Rectal smooth muscle tissue (tissue), 1 donor: ENCODE results near the gene PPIF.

Experiments
- H3K27ac ChIP-seq: one replicate; pipeline ENCODE4 v1.7.0; 2013; ENCODE audit warnings: low read depth, low read length, inconsistent platforms
- H3K27me3 ChIP-seq: one replicate; pipeline ENCODE4 v1.7.0; 2013; ENCODE audit warnings: low read length; ENCODE audit not compliant: control insufficient read depth, insufficient read depth
- H3K36me3 ChIP-seq: one replicate; pipeline ENCODE4 v1.7.0; 2013; ENCODE audit warnings: low read length; ENCODE audit not compliant: control insufficient read depth, insufficient read depth
- H3K4me1 ChIP-seq: one replicate; pipeline ENCODE4 v1.7.0; 2013; ENCODE audit warnings: low read length; ENCODE audit not compliant: control insufficient read depth, insufficient read depth
- H3K4me3 ChIP-seq: one replicate; pipeline ENCODE4 v1.7.0; 2013; ENCODE audit warnings: low read length
- H3K9ac ChIP-seq: one replicate; pipeline ENCODE4 v1.7.0; 2013; ENCODE audit warnings: low read length

PPIF gene

DNA sequence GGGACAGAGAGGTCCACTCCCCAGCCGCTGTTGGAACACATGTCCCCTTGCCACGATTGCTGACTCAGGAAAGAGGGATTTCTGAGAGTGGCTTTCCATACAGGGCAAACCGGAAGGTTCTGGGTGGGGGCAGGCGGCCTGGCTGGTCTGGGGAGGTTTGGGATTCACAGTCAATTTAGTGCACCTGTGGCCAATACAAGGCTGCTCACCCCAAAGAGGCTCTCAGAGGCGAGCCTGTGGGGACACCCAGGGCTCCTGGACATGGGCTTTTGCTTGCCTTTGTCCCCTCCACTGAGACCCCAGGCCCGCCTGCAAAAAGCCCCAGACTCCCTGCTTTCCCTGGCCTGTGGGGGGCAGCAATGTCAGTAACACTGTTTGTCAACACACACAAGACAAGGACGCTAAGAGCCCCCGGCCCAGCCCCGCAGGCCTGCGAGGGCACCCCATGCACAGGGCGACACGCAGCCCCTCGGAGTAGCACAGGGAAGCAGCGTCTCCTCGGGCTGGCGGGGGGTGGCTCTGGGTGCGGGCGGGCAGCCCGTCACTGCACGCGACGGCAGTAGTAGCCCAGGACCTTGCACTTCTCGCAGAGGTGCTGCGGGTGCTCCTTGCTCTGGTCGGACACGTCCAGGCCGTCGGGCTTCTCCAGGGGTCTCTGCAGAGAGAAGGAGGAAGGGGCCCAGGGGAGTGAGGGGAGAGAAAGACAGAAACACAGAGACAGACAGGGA is 38.7 kb downstream of the PPIF start:
- Histone ChIP-seq H3K4me3 (no peak overlapping the region), H3K27me3 (no peaks in the 10 kb centered on the region), H3K36me3 (peaks cover 5% of the 10 kb centered on the region), H3K9ac (no peak overlapping the region), H3K27ac (peak overlapping the region; percentile 90), H3K4me1 (peaks cover 41% of the 10 kb centered on the region)

DNA sequence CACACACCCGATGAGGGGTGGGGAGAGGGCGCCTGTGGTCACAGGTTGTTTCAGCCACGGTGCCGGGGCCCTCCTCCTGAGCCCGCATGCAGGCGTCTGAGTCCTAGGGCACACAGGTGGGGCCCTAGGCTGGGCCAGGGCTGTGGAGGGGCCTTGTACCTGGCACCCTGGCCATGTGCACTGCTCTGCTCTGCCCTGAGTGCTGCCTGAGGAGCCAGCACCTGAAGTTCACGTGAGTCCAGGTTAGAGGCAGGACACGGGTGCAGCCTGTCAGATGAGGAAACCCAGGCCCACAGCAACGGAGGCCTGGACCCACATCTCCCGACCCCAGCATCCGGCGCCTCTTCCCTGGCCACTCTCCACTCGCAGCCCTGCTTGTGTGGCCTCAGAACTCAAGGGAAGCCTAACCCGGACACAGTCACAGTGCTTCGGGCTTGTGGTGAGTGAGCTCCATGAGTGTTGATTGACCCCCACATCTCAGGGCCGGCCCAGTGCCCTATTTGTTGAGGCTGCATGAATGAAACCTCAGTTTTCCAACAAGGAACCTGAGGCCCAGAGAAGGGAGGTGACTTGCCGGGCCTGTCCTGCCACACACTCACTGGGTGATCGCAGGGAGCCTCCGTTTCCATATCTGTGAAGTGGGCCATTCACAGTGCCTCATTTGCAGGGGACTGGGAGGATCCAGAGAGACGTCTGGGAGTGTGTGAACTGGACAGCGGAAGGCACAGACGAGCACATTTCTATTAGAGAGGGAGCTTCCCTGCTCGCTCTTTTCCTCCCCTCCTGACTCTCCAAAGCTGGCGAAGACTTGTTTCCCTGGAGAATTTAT is 39.6 kb downstream of the PPIF start:
- no peak overlapping the region for H3K4me3 ChIP-seq
- no peak overlapping the region for H3K9ac ChIP-seq
- no peaks in the 10 kb centered on the region for H3K27me3 ChIP-seq
- H3K4me1 ChIP-seq, result peaks cover 44% of the 10 kb centered on the region
- peaks cover 5% of the 10 kb centered on the region for H3K36me3 ChIP-seq
- peak overlapping the region; percentile 90 for H3K27ac ChIP-seq

DNA sequence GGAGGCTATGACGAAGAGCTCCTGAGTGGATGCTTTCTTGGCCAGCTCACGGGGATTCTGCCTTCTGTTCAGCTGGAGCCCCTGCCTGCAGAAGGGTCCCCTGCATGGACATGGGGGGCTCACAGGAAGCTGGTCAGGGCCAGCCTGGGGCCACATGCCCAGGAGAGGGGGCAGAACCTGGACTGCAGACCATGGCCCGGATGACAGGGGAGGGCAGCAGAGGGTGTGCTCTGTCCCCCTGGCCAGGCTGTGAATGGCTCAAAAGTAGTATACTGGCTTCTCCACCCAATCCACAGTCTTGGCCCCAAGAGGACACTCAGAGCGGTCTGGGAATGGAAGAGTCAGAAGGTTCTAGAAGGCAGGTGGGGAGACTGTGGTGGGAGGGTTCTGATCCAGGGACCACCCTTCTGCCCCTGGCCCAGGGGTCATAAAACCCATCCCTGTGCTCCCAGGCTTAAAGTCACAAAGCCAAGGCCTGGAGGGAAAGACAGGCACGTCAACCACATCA is 40.3 kb downstream of the PPIF start:
- no peaks in the 10 kb centered on the region for H3K27me3 ChIP-seq
- peaks cover 41% of the 10 kb centered on the region for H3K4me1 ChIP-seq
- no peak overlapping the region for H3K9ac ChIP-seq
- peak overlapping the region; percentile 90 for H3K27ac ChIP-seq
- peaks cover 5% of the 10 kb centered on the region for H3K36me3 ChIP-seq
- no peak overlapping the region for H3K4me3 ChIP-seq

DNA sequence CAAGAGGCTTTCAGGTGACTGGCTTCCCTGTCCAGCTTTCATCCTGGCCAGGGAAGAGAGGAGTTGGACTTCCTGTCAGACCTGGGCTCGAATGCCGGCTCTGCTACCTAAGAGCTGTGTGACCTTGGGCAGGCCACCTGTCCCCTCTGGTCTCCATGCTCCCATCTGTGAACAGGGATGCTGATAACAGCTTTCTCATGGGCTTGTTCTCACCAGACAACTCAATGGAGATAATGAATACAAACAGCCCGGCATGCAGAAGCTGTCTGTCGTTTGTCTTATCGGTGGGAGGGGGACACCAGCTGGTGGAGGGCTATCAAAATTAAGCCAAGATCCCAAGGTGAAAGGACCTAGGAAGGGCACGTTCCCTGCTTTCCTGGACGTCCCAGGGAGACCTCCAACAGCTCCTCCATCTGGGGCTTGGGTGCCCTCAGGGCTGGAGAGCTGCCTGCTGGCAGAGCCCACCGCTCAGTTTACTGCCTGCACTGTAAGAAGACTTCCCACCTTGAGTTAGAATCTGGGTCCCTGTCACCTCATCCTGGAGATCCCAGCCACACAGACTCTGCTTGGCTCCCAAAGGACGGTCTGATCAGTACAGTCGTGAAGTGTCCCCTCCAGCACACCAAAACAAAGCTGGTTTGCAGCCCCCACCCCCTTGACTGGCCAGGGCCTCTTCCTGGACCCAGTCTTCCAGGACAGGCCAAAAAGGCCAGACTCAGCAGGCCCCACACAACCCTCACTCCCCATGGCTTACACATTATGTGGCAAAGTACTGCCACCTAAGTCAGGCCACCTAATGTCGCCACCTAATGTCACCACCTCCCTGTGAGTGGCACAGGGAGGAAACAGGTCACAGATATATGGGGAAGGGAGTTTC is 40.9 kb downstream of the PPIF start:
- no peaks in the 10 kb centered on the region for H3K27me3 ChIP-seq
- H3K4me1 ChIP-seq, result peaks cover 34% of the 10 kb centered on the region
- H3K4me3 ChIP-seq, result no peak overlapping the region
- peaks cover 8% of the 10 kb centered on the region for H3K36me3 ChIP-seq
- peak overlapping the region; percentile 90 for H3K27ac ChIP-seq
- no peak overlapping the region for H3K9ac ChIP-seq

DNA sequence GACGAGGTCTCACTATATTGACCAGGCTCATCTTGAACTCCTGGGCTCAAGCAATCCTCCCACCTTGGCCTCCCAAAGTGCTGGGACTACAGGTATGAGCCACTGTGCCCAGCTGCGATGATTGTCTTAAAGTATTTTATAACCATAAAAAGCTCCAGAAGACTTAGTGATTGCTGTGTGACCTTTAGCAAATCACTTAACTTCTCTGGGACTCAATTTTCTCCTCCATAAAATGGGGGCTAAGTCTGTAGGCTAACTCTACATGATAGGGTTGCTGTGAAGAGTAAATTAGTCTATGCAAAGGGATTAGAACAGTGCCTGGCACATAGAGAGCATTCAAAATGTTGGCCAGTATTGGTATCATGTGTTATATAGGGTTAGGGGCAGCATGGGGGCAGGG is 42.8 kb downstream of the PPIF start:
- Histone ChIP-seq H3K4me1 (peaks cover 33% of the 10 kb centered on the region), H3K27me3 (no peaks in the 10 kb centered on the region), H3K36me3 (peaks cover 12% of the 10 kb centered on the region), H3K27ac (peak overlapping the region; percentile 87), H3K4me3 (no peak overlapping the region), H3K9ac (no peak overlapping the region)

DNA sequence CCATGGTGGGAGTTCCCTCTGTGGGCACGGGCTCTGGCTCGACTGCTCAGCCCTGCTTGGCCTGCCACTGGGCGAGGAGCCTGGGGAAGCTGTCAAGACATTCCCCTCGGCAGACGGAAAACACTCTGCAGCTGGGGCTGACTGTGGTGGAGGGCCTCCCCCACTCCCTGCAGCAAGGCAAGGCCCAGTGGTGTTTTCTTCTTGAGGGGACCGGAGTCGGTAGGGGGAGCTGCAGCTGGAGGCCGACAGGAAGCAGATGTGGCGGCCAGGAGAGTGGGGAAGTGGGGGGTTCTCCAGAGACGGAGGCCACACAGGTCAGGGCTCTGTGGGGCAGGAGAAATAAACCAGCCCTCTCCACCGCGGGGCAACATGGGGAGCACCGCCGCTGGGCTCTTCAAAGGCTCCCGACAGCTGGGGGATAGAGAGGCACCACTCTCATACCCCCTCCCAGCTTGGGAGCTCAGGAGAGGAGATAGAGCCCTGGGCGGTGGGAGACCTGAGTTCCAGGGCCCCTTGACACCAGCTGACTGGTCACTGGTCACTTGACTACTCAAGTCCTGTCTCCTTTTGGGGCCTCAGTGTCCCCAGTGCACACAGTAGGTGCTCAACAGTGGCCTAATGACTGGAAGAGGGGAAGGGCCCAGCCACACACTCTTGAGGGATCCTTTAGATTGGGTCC is 43.4 kb downstream of the PPIF start:
- Histone ChIP-seq H3K27ac (peak overlapping the region; percentile 87), H3K4me3 (no peak overlapping the region), H3K9ac (no peak overlapping the region), H3K4me1 (peaks cover 33% of the 10 kb centered on the region), H3K27me3 (no peaks in the 10 kb centered on the region), H3K36me3 (peaks cover 12% of the 10 kb centered on the region)

DNA sequence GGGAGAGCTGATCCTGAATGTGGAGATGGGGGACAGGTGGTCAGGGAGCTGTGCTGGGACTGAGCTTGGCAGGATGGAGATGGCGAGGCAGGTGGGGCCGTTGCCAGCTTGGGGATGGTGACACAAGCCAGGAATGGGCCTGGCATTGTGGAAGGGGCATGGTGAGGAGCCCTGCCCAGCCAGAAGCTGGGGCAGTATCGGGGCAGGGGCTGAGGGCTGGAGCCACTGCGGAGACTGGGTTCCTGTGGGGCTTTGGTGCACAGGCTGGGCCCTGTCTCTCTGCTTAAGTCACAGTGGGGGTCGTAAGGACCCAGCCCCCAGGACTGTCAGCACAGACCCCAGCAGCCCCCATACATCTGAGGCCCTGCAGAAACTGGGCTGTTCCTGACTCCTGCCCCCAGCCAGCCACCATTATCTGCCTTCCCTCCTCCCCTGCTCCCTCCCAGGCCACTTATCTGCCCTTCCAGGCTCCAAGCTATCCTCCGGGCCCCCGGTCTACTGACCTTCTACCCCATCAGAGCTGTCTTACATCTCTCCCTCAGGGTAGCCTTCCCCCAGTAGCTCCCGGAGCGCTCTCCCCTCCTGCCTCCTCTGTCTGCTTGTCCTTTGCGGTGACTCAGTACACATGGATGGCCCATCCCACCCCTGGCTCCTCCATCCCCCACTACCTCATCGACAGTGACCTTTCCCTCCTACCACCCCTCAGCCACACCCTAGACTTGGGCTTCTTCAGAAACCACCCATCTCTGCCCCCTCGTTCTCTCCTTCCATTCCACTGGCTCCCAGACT is 44.2 kb downstream of the PPIF start:
- H3K9ac ChIP-seq, result no peak overlapping the region
- no peaks in the 10 kb centered on the region for H3K27me3 ChIP-seq
- no peak overlapping the region for H3K4me3 ChIP-seq
- peak overlapping the region; percentile 87 for H3K27ac ChIP-seq
- H3K36me3 ChIP-seq, result peaks cover 10% of the 10 kb centered on the region
- peaks cover 37% of the 10 kb centered on the region for H3K4me1 ChIP-seq

DNA sequence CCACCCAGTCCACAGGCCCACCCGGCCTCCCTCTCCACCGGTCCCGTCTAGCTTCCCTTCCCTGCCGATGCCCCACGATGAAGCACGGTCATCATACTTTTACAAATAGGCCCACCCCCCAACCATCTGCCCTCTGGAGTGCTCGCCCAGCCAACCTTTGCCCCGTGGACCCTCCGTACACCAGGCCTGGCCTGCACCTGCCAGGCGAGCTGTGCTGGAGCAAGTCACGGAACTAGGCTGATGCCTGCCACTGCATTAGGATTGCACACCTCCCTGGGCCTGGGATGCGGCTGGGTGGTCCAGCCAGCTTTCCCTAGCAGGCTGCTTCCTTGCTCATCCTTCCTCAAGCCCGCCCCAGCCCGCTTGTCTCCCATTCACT is 44.7 kb downstream of the PPIF start:
- H3K27me3 ChIP-seq, result no peaks in the 10 kb centered on the region
- peaks cover 37% of the 10 kb centered on the region for H3K4me1 ChIP-seq
- peak overlapping the region; percentile 87 for H3K27ac ChIP-seq
- H3K9ac ChIP-seq, result no peak overlapping the region
- no peak overlapping the region for H3K4me3 ChIP-seq
- H3K36me3 ChIP-seq, result peaks cover 7% of the 10 kb centered on the region

DNA sequence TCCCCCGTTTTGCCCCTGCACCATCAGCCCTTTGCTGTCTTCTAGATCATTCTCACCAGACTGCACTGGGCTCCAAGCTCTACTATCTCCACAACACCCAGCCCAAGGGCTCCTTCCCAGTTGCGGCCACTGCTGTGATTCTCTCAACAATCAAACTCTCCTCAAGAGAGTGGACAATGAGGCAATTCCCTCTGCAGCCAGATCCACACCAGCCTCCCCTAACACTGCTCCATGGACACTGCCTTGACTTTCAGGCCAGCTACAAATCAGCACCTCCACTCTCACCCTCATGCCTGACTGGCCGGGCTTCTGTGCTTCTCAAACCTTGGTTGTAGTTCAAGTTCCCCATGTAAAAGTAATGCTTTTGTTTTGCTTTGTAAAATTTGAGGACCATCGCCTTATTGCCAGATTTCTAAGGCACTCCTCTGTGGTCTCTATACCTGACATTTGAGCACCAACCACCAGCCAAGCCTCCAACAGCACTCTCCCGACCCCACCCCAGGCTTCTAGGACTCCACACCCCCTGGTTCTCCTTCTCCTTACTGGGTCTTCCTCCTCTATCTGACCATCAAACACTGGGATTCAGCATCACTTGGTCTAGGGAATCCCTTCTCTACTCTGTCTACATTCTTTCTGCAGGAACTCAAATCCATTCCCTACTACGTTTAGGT is 45.4 kb downstream of the PPIF start:
- no peaks in the 10 kb centered on the region for H3K27me3 ChIP-seq
- peaks cover 38% of the 10 kb centered on the region for H3K4me1 ChIP-seq
- peaks cover 7% of the 10 kb centered on the region for H3K36me3 ChIP-seq
- no peak overlapping the region for H3K9ac ChIP-seq
- H3K4me3 ChIP-seq, result no peak overlapping the region
- peak overlapping the region; percentile 26 for H3K27ac ChIP-seq

DNA sequence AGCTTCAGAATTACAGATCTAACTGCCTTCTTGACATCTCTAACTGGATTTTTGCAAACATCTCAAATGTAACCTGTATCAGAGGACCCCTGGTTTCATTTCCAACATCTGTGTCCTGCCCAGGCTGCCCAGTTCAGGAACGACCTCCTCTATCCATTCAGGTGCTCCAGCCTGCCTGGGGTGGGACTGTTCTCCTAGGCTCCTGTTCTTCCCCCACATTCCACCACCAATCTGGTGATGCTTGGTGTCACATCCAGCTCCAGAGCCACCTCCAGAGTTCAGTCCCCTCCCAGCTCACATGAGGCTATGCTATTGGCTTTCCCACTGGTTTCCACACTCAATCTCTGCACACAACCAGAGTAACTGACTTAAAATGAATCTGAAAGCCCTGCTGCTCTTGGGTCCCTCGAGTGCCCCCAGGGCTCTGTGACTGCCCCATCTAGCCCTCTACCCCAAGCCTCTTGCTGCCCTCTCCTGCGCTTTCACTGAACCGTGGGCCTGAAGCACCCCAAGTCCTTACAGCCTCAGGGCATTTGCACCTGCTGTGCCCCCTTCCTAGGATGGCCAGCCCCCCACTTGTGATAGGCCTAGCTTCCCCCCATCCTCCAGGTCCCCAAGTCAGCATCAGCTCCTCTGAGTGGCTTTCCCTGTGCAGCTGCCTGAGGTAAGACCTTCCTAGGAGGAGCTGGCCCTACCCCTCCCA is 46.1 kb downstream of the PPIF start:
- no peak overlapping the region for H3K4me3 ChIP-seq
- H3K27ac ChIP-seq, result peak overlapping the region; percentile 26
- H3K36me3 ChIP-seq, result peaks cover 7% of the 10 kb centered on the region
- no peak overlapping the region for H3K9ac ChIP-seq
- peaks cover 43% of the 10 kb centered on the region for H3K4me1 ChIP-seq
- H3K27me3 ChIP-seq, result no peaks in the 10 kb centered on the region
